ENCODE measurements around the gene ACR. TPM values are rescaled to one million over a fixed set of nuclear protein-coding genes. Genes with fewer than 3 reads are reported as not detected.

Gene ACR
- total and polyA plus RNA-seq, 2 of the 13 experiments (the other 11 are each of a cell fraction or from before 2014, with no cell fraction given) = 0.15 TPM; not detected in 1

GRCh38 chr22:50708474-50708873, 29.5 kb upstream of the ACR start (continued):
- no peak for TF ChIP-seq KDM6A (CRISPR knock-in tag; IDR thresholded peaks at IDR 0.05; ENCODE audit: low read depth)
- no peak for TF ChIP-seq ZIK1 (CRISPR knock-in tag; IDR thresholded peaks at IDR 0.05; ENCODE audit: borderline replicate concordance, low read depth)
- no peak for TF ChIP-seq ZNF563 (CRISPR knock-in tag; IDR thresholded peaks at IDR 0.05)

GRCh38 chr22:50708996-50709395, 29.0 kb upstream of the ACR start:
- peak; percentile 94 for TF ChIP-seq ZNF317 (CRISPR knock-in tag; IDR thresholded peaks at IDR 0.05)
- no peak for TF ChIP-seq ZKSCAN1 (IDR thresholded peaks at IDR 0.05; ENCODE audit: low read length)

GRCh38 chr22:50710221-50710620, 27.8 kb upstream of the ACR start:
- in situ Hi-C loops (cut with HindIII; ENCODE audit: extremely low pct_ligation_motif_present, low pct_unique_long_range_greater_than_20kb) = no loop called here
- ATAC-seq (no peak), FAIRE-seq (no peak), DNase-seq (ENCODE audit: low spot score) (no peak)
- Histone ChIP-seq H3K27ac (ENCODE audit: extremely low read length, insufficient read depth, low read length) (peak overlapping the region; percentile 21), H3K4me1 (ENCODE audit: insufficient read depth, low read length) (peaks cover 13% of the 10 kb centered on the region; the same call in 1 of the 2 replicates), H2AFZ (ENCODE audit: low read length) (no peak overlapping the region), H3K36me3 (replicated peaks in 1 of 2; ENCODE audit: control insufficient read depth in 1 of 2, insufficient read depth in 2 of 2, low read length in 2 of 2) (peaks cover 6 to 13% of the 10 kb centered on the region in 2 experiments), H3K79me2 (ENCODE audit: insufficient read depth, low read length) (no peaks in the 10 kb centered on the region), H3K4me3 (replicated peaks in 1 of 3; ENCODE audit: insufficient read depth in 1 of 3, low read depth in 2 of 3, low read length in 3 of 3) (no peak overlapping the region), H3K9me3 (ENCODE audit: low read length) (no peaks in the 10 kb centered on the region), H3K27me3 (ENCODE audit: control insufficient read depth in 1 of 2, insufficient read depth in 2 of 2, low read length in 2 of 2) (no peaks in the 10 kb centered on the region), H3K9ac (ENCODE audit: insufficient read depth, low read depth, low read length) (no peak overlapping the region), H3K4me2 (ENCODE audit: low read depth, low read length) (no peak overlapping the region), H4K20me1 (ENCODE audit: insufficient read depth, low read length) (no peaks in the 10 kb centered on the region)
- TF ChIP-seq ZNF761 (CRISPR knock-in tag; conservative IDR thresholded peaks at IDR 0.05) (no peak), MTF2 (CRISPR knock-in tag; IDR thresholded peaks at IDR 0.05; ENCODE audit: borderline replicate concordance) (no peak), ZNF513 (CRISPR knock-in tag; conservative IDR thresholded peaks at IDR 0.05) (no peak), ZFP90 (CRISPR knock-in tag; IDR thresholded peaks at IDR 0.05; ENCODE audit: borderline replicate concordance) (no peak), IRX3 (CRISPR knock-in tag; IDR thresholded peaks at IDR 0.05; ENCODE audit: borderline replicate concordance, low read depth) (no peak), AKAP8 (CRISPR knock-in tag; IDR thresholded peaks at IDR 0.05) (no peak)
- WGBS (ENCODE audit: low lambda C conversion rate) = 90% methylated on average over 1 of the region's 6 CpGs
- no TSS peak for BruUV-seq (replicated peaks)
- CTCF ChIA-PET (ENCODE audit: low intra/inter-chr PET ratio, low total read pairs) = no interaction called here
- intact Hi-C loops (cut with micrococcal nuclease; ENCODE audit: unreplicated experiment) = no loop called here
- POLR2A ChIA-PET = interaction anchor here (1.3 kb wide), 1 partner anchor 70 kb away, joined by 4 read pairs; no protein-coding TSS in a partner anchor

More at GRCh38 chr22:50708996-50709395, 29.0 kb upstream of the ACR start:
- Histone ChIP-seq H3K9ac (ENCODE audit: insufficient read depth, low read depth, low read length) (no peak overlapping the region), H3K9me3 (ENCODE audit: low read length) (no peaks in the 10 kb centered on the region), H4K20me1 (ENCODE audit: insufficient read depth, low read length) (no peaks in the 10 kb centered on the region), H2AFZ (ENCODE audit: low read length) (no peak overlapping the region), H3K4me2 (ENCODE audit: low read depth, low read length) (no peak overlapping the region), H3K27ac (ENCODE audit: extremely low read length, insufficient read depth, low read length) (no peak overlapping the region), H3K27me3 (ENCODE audit: control insufficient read depth in 1 of 2, insufficient read depth in 2 of 2, low read length in 2 of 2) (no peaks in the 10 kb centered on the region), H3K36me3 (replicated peaks in 1 of 2; ENCODE audit: control insufficient read depth in 1 of 2, insufficient read depth in 2 of 2, low read length in 2 of 2) (peaks cover 9 to 23% of the 10 kb centered on the region in 2 experiments), H3K79me2 (ENCODE audit: insufficient read depth, low read length) (no peaks in the 10 kb centered on the region), H3K4me1 (ENCODE audit: insufficient read depth, low read length) (peaks cover 13% of the 10 kb centered on the region; the same call in 1 of the 2 replicates), H3K4me3 (replicated peaks in 1 of 3; ENCODE audit: insufficient read depth in 1 of 3, low read depth in 2 of 3, low read length in 3 of 3) (no peak overlapping the region)
- in situ Hi-C loops (cut with HindIII; ENCODE audit: extremely low pct_ligation_motif_present, low pct_unique_long_range_greater_than_20kb) (no loop called here), intact Hi-C loops (cut with micrococcal nuclease; ENCODE audit: unreplicated experiment) (no loop called here)
- FAIRE-seq (no peak), DNase-seq (ENCODE audit: low spot score) (no peak), ATAC-seq (no peak)
- BruUV-seq (replicated peaks) = no TSS peak
- ChIA-PET POLR2A (interaction anchor here (1.2 to 1.3 kb wide), 2 partner anchors 9 to 68 kb away, joined by 4 to 7 read pairs; no protein-coding TSS in a partner anchor), CTCF (ENCODE audit: low intra/inter-chr PET ratio, low total read pairs) (no interaction called here)
- WGBS (ENCODE audit: low lambda C conversion rate) = 90% methylated on average over 3 of the region's 6 CpGs

Data from HepG2 (cell line).